GM23248 (cell line): ENCODE measurements around the gene CFDP1.
"Not testable (repeated sequence)": the region's sequence is repeated elsewhere in the genome, so short reads cannot be mapped to it uniquely, and the experiment has no call there.

Experiments
- EZH2 ChIP-seq: fragments of 200-600 bp; sonication (generic); IDR thresholded peaks from 2 replicates; pipeline ENCODE4 v1.6.1; 2018; ENCODE audit warnings: antibody characterized with exemption, mild to moderate bottlenecking; ENCODE audit not compliant: insufficient read depth, poor library complexity, severe bottlenecking
- EZH2phosphoT487 ChIP-seq: fragments of 200-600 bp; sonication (generic); IDR thresholded peaks from 2 replicates; pipeline ENCODE4 v1.6.1; 2018; ENCODE audit warnings: antibody characterized with exemption, moderate library complexity, mild to moderate bottlenecking, low read depth; ENCODE audit not compliant: insufficient read depth

GRCh38 chr16:75424105-75424762, 9.1 kb downstream of the CFDP1 start:
- TF ChIP-seq EZH2, EZH2phosphoT487: not testable (repeated sequence)
